Stimulated activated CD4-positive, alpha-beta T cell treated with anti-CD3 and anti-CD28 coated beads, Interleukin-2, amount 100 ng/mL, for 48 hours (primary cell): ENCODE data around the gene LRRC8E.
A peak's percentile ranks its signal among the peaks of the same experiment; 100 is the strongest.
"Not testable (repeated sequence)": the region's sequence is repeated elsewhere in the genome, so short reads cannot be mapped to it uniquely, and the experiment has no call there.

Source experiments
- DNase-seq, 2 donors: peaks; one replicate each; pipeline ENCODE4 v3.0.0-alpha.2; 2020

LRRC8E gene

DNA sequence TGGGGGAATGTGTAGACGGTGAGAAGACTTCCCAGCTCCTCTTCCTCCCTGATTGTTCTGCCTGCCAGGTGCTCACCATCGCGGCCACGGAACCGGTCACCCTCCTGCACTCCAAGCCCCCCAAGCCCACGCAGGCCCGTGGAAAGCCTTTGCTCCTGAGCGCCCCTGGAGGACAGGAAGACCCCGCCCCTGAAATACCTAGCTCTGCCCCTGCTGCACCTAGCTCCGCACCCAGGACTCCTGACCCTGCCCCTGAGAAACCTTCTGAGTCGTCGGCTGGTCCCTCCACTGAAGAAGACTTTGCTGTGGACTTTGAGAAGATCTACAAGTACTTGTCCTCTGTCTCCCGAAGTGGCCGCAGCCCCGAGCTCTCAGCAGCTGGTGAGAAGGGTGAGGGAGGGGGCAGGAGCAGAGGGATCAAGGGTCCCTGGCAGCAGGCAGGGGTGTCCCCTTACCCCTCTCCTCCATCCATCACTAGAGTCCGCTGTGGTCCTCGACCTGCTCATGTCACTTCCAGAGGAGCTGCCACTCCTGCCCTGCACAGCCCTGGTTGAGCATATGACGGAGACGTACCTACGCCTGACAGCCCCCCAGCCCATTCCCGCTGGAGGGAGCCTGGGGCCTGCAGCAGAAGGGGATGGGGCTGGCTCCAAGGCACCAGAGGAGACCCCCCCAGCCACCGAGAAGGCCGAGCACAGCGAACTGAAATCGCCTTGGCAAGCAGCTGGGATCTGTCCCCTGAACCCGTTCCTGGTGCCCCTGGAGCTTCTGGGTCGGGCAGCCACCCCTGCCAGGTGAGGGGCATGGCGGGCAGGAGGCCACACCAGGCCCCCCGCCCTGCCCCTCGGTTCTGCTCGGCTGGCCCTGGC lies 33.9 kb downstream of the LRRC8E start:
- DNase-seq: no peak

DNA sequence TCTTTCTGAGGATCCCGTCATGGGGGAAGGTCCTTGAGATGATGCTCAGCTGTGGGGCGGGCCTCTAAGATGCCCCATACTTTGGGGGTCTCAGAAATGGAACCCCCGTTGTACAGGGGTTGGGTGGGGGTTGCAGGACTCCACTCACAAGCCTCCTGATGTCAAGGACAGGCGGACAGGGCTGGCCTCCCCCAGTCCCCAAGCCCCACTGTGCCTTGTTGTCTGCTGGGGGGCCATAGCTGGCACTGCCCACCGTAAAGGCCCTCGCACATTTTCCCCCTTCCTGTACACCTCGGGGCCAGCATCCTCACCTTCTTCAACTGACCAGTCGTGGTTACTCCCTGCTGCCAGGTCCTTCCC lies 34.5 kb downstream of the LRRC8E start:
- DNase-seq: no peak

DNA sequence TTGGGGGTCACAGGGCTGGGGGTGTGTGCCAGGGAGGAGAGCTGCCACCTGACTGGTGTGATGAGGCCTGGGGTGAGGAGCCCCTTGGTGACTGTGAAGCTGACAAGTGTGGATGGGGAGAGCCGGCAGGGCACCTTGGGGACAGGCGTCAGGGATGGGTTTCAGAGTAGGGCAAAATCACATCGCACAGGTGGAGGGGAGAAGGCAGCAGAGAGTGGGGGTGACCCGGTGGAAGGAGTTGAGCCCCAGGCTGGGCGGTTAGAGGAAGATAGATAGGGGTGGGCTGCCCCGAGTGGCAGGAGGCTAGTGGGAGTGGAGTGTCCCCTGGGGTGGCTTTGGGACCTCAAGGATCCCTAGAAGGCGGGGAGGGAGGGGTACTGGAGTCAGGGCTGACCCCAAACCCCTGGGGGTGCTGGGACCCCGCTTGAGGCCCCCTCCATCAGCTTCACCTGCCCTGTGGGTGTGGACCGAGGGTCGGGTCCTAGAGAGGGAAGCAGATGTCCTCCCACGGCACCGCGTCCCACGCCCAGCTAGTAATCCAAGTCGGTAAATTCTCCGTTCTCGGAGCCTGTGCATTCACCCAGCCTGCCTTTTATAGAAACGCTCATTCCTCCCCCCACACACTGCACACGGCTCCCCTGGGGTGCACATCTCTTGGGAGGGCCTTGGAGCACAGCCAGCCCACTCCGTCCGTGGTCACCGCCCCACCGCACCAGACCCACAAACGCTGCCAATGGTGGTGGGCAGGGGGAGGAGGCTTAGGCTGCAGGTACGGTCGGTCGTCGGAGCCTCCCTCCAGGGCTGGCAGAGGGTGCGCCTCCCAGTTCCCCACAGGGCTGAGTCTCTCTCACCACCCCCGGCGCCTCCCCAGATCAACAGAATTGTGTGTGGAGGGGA lies 35.2 kb downstream of the LRRC8E start:
- no peak for DNase-seq

DNA sequence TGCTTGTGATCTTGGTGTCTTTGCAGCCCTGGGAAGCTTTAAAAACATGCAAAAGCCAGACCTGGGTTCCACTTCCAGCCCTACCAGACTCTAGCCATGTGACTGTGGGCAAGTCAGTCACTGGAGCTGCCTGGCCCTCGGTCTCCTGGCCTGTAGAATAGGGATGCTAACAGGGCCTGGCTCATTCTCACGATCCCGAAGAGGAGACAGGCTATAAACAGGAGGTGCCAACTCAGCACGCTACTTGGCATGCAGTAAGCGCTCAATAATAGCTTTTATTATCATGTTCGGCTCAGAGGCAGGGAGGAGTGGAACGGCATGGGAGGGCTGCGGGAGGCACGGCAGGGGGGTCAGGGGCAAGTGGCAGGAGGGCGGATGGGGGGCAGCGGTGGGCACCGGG lies 35.9 kb downstream of the LRRC8E start:
- DNase-seq: no peak

DNA sequence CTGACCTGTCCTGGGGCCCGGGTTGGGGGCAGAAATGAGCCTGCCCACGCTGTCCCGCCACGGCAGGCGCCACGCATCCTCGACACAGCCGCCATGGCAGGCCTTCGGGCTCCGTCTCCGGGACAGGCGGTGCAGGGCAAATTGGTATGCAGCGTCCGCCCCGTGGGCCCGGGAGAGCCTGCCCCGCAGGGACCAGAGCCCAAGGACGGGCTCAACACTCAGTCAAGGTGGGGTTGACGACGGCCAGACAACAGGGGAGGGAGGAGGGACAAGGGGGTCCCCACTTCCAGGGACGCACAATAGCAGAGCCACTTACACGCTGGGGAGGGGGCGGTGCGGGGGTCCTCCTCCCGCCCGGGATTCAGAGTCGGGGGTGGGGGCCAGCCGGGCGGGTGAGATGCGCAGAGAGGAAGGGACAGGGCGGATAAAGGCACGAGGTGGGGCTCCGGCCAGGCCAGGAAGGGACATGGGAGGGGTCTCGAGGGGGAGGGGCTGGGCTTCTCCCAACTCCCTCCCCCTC lies 36.4 kb downstream of the LRRC8E start:
- DNase-seq: no peak

DNA sequence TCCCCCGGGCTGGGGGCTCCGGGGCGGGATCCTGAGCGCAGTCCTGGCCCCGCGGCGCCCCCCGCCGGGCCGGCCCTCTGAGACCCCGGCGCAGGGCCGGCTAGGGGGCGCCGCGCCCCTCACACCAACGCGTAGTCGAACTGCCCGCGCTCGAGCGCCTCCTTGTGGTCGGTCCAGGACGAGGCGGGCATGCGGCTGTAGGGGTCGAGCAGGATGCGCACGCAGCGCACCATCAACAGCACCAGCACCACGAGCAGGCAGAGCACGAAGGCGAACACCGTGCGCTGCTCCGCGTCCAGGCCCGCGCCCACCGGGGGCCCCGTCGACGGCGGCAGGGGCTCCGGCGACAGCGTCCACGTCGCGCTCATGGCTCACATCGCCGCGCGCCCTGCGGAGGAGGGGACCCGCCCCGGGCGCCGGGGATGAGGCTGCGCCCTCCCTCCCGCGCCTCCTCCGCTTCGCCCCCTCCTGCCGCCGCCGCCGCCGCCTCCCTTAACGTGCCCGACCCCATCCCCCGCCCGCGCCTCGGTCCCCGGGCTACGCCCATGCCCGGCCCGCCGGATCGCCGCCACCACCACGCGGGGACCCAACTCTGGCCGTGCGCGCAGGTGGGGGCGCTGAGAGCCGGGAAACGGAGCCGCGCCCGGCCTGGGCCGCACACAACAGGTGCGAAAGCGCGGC lies 37.0 kb downstream of the LRRC8E start:
- peak; percentile 74 to 81 for DNase-seq

DNA sequence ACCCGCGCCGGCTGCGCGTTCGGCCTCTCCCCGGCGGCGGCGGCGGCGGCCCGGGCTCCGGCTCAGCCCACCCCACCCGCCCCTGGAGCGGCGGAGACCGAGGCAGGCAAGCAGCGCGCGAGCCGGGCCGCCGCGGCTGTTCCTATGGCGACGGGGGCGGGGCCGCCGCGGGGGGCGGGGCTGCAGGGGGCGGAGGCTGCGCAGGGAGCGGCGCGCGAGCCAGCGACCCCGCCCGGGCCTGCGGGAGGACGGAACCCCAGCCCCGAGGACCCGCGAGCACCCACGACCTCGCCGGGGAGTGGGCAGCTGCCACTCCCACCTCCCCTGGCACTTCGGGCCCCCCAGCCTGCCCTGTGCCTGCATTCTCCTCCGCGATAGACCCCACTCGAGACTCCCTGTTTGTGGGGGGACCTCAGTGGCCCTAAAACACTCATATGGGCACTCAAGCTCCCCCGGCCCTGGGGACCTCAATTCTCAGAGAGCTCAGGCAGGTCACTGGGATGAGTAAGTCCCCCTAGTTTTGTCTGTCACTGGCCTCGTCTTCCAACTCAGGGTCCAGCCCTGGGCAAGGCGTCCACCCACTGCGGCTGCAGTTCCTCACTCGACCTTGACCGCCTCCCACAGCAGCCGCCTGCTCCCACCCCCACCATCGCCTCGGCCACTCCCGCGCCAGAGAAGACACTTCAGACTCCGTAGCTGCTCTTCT lies 37.9 kb downstream of the LRRC8E start, which contains the start of gene CTXN1:
CTXN1 (minus strand) TSS at position 115 of the 706 bp plus-strand sequence. CDS start 597 bp downstream, outside the sequence.
- peak; percentile 75 to 81 for DNase-seq

DNA sequence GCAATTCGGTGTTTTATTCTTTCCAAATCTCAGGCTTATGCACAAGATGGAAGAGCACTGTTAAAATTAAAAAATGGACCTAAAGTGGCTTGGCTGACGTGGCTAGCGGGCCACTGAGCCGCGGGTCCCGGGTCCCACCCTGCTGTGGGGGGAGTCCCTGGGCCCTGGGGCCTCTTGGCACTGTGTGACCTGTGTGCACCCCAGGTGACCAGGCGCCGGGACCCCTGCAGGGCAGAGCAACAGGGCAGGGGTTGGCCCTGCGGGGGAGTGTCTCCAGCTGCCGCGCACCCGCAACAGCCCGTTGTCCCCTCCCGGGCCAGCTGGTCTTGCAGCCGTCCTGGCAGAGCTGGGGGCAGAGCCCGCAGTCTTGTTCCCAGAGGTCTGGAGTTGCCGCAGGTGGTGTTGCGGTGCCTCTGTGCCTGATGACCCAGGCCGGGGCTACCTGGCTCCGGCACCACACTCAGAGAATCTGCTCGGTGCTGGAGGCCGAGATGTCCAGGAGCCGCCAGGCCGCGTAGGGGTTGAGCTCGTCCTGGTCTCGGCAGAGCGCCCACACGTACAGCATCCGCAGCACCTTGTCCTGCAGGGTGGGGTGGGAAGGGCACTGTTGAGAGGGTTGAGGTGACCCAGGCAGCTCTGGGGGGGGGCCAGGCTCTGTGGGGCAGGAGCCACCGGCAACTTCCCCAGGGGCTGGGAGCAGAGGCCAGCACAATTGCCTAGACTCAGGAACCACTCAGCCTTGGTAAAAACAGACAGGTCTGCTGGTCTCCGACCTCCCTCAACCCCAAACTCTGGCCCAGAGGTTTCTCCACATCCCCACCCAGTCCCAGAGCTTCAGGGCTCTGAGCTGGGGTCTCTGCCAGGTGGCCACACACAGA lies 38.7 kb downstream of the LRRC8E start:
- no peak for DNase-seq

DNA sequence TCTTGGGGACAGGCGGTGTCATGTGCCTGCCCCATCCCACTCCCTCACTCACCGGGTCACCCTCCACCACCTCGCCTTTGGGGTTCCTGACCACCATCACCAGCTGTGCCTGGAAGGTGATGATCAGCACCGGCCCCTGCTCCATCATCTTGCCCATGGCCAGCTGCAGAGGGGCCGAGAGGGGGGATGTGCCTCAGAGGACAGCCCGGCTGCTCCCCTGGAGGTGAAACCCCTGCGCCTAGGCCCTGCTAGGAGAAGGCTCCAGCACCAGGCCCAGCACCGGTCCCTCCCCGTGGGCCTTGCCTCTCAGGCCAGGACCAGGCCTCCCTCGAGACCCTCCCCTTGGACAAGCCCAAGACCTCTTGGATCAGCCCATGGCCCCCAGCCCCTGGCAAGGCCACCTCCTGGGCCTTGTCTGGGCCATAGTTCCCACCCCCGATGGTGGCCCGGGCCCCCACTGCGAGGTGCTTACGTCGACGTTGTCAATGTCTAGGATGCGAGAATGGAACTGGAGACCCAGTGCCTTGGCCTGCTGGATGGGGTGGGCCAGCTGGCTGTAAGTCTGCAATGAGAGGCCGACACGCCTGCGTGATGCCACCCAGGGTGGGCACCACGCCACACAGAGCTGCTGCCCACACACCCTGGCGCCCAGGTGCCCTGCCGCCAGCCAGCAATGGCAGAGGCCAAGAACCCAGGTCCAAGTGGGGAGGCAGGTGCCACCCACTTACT lies 39.5 kb downstream of the LRRC8E start:
- no peak for DNase-seq

DNA sequence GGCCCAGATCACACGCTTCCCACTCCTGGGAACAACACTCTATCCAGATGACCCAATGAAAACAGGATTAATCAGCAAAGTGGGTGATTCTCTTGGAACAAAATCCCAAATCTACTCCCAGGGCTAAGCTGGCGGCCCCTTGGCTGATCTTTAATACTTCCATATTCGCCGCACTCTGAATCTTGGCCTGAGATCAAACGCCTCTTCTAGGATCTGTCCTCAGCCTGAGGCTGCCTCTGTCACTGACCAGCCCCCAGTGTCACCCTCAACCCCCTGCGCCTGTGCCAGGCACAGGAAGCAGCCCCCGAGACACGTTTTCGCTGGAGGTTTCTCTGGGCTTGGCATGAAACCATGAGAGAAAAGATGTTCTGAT lies 40.0 kb downstream of the LRRC8E start:
- no peak for DNase-seq

DNA sequence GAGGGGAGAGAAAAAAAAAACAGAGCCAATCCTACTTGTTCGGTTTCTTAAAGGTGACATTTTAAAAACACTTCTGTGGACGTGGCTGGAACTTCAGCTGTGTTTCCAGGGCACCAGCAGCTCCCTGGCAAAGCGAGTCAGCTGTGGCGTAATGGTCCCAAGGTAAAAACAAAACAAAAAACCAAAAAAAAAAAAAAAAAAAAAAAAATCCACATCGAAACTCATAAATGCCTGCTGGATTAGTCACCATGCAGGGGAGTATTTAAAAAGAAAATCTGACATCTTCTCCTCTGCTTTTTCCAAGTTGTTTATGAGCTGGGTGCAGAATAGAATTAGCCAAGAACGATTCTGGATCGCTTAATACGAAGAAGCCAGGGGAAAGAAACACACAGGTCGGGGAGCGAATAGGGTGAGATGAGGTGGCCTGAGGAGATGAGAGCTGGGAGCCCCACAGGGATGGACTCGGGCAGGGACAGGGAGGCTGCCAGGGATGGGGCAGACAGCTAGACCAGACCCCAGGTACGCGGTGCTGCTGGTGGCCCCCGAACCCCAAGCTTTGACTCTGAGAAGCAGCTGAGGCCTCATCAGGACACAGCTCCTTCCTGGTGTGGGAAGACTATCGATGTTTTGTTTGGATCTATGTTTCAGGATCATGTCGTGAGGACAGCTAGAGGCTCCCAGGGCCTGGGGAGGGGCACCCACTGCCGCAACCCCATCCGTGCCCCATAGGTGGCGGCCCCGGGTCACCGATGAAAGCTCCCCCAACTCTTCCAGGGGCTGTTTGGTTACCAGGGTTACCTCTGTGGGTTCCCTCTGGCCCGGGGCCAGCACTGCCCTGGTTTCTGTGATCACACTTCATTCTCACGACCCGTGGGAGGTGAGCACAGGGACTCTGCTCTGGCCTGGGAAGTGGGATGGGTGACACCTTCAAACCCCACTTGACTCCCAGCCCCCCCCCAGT lies 40.7 kb downstream of the LRRC8E start:
- peak; percentile 44 to 51 for DNase-seq

DNA sequence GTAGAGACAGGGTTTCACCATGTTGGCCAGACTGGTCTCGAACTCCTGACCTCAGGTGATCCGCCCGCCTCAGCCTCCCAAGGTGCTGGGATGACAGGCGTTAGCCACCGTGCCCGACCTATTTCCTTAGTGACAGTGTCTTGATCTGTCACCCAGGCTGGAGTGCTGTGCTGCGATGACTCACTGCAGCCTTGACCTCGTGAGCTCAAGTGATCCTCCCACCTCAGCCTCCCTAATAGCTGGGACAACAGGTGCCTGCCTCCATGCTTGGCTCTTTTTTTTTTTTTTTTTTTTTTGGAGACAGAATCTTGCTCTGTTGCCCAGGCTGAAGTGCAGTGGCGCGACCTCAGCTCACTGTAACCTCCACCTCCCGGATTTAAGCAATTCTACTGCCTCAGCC lies 41.7 kb downstream of the LRRC8E start:
- not testable (repeated sequence) for DNase-seq

DNA sequence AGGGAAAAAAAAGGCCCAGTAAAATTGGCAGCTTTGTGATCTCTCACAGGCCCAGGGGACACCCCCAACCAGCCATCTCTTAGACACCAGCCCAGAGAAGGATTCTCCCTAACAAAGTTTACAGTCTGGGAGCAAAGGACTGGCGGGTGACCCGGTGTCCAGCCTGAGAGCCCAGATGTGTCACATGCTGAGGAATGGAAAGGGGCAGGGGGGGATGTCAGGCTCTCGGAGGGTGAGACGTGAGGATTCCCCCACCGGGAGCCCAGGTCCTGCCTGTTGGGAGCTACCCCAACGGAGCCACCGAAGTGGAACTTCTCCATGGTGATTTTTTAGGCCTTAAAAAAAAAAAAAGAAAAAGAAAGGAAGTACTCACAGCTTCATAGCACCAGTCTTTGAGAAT lies 42.5 kb downstream of the LRRC8E start:
- no peak for DNase-seq

DNA sequence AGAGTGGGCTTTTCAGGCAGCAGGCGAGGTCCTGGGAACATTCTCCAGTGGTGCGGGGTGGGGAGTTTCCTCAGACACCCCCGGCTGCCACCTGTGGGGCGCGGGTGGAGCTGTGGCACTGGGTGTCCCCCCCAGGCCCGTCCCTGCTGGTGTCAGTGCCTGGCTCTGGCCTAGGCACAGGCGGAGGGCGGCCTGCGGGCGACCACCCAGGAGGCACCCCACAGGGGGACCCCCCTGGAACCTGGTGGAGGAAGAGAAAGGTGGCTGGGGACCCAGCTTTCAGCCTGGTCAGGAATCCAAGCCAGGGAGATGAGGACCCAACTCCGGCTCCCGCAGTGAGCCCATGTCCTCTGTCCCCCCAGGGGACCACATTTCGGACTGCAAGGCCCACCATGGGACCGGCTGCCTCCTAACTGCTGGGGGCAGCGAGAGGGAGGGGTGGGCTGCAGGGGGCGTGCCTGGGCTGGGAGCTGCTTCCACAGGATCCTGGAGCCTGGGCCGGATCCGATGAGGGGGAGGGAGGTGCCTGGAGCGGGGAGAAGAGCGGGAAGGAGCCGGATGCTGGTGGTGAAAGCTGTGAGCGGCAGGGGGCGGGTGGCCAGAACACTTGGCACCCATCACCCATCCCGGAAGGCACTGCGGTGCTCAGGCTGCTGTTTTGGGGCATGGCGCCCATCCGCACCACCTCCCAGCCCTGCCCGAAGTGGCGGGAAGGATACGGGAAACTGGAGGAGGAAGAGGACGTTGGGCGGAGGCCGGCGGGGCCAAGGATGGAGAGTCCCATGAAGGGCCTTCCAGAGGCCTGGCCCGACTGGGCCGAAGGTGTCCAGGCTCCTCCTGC lies 43.1 kb downstream of the LRRC8E start:
- no peak for DNase-seq

DNA sequence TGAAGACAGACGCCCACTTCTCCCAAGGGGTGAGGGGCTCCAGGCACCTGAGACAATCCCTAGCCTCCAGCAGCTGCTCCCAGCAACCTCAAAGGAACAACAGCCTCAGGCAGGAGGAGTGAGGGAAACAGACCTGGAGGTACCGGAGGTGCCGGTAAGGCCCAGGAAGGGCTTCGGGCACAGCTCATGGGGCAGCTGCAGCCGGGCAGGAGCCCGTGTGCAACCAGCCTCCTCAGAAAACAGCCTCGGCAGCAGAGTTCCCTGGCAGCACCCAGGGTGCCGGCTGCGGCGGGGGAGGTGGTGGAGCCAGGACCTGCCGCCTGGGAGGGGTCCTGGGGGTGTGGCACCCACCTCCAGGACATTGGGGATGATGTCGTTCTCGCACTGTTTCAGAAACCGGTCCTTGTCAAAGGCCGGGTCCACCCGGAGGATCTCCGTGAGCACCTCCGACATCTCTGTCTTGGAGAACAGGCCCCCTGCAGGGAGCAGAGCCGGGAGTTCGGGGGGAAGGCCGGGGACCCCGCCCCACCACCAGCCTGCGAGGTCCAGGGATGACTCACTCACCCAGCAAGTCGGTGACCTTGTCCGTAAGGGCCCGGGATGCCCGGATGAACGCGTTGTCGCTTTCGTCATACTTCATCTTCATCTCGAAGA lies 44.1 kb downstream of the LRRC8E start:
- no peak for DNase-seq

DNA sequence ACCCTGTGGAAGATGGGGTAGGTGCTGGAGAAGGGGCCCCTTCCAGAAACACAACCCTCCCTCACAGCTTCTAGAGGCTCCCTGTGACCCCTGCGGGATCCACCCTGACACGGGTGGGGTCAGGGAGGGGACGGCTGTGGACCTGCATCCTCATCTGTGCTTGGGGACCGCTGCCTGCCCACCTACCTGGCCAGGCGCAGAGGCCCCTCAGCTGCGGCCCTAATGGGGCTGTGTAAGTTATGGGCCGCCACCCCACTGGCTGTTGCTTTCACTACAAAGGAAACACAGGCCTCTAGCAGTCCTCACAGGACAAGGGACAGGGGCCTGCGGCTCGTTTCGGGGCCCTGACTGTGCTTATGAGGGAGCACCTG lies 44.6 kb downstream of the LRRC8E start:
- DNase-seq: no peak

DNA sequence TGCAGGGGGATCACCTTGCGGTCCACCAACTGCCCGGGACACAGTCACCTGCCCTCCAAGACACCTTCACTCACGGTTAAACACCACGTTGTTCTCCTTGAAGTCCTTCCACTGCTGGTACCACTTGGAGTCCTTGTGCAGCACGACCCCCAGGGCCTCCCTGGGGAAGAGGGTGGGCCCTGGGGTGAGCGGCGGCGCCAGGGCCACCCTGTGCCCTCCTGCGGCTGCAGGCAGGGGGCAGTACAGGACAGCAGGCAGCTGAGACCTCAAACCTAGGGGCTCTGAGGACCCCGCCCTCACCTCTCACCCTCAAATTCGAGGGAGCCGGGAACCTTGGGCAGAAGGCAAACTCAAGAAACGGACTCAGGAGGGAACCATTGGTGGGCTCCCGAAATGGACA lies 45.1 kb downstream of the LRRC8E start:
- no peak for DNase-seq
